Stimulated activated CD4-positive, alpha-beta T cell treated with anti-CD3 and anti-CD28 coated beads, Interleukin-12 subunit alpha, Interleukin-12 subunit beta, amount 100 ng/mL, for 4 hours (primary cell): ENCODE results near the gene PIAS4.

Source experiments
- DNase-seq: peaks from one replicate; pipeline ENCODE4 v3.0.0-alpha.2; 2020

PIAS4 gene

DNA sequence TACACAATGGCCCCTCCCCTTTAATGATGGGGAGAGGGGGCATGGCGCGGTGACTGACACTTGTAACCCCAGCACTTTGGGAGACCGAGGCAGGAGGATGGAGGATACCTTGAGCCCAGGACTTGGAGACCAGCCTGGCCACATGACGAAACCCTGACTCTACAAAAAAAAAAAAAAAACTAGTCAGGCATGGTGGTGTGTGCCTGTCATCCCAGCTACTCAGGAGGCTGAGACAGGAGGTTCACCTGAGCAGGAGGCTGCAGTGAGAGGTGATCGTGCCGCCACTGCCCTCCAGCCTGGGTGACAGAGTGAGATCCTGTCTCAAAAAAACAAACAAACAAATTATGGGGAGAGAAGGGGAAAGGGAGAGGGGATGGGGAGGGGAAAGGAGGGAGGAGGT, 72.9 kb downstream of the PIAS4 start:
- no peak for DNase-seq

DNA sequence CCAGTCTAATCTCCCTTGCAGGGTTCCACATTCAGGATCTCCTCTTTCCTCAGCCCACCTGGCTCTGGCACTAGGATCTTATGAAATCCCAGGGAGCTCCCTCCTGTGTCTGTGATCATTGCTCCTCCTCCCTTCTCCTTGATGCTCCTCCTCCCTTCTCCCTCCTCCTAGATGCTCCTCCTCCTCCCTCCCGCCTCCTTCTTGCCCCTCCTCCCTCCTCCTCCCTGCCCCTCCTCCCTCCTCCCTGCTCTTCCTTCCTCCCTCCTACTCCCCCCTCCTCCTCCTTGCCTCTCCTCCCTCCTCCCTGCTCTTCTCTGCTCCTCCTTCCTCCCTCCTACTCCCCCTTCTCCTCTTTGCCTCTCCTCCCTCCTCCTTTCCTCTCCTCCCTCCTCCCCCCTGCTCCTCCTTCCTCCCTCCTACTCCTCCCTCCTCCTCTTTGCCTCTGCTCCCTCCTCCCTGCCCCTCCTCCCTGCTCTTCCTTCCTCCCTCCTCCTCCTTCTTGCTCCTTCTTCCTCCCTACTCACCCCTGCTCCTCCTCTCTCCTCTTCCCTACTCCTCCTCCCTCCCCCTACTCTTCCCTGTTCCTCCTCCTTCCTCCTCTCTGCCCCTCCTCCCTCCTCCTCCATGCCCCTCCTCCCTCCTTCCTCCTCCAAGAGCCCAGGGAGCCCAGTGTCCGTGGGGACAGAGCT, 74.0 kb downstream of the PIAS4 start:
- no peak for DNase-seq

DNA sequence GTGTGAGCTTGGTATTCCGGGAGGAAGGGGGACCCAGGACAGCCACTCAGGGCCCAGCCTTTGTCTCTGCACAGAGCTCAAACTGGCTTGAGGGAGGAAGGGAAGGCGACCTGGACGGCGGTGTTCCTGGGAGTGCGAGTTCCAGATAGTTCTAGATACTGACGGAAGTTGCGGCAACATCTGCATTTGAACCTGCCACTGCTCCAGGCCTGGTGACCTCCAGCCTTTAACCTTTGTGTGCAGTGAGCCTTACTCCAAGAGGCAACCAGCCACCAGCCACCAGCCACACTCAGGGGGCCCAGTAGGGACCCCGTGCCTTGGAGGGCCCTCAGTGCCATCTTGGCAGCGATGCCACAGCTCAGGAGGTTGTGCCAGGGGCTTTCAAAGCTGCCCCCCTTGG, 74.6 kb downstream of the PIAS4 start:
- DNase-seq = no peak

DNA sequence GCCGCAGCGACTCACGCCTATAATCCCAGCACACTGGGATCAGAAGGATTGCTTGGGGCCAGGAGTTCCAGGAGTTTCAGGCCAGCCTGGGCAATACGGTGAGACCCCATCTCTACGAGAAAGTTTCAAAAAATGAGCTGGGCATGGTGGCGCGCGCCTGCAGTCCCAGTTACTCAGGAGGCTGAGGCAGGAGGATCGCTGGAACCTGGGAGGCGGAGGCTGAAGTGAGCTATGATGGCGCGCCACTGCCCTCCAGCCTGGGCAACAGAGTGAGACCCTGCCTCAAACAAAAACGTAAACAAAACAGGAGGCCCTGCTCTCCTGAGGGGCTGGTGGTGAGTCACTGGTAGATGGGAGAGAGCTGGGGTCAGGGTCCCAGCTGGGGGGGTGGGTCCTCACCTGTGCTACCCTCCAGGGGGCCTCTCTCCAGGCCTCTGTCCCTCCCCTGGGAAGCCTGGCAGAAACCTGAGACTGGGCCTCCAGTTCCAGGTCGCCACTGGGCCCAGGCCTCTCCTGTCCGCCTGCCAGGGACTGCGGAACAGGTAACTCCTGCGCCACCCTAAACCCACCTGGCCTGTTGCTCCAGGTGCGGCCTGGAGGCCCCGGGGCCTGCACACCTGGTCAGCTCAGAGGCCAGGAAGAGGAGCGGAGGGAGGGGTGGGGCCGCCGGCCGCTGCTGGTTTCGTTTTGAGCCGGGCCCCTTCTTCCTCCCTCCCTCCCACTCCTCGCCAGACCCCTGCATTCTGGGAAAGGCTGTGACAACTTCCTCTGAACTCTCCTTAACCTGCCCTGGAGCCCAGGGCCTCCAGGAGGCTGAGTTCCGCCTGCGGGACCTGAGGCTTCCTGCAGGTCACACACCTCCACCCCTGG, 76.4 kb downstream of the PIAS4 start:
- DNase-seq = no peak

DNA sequence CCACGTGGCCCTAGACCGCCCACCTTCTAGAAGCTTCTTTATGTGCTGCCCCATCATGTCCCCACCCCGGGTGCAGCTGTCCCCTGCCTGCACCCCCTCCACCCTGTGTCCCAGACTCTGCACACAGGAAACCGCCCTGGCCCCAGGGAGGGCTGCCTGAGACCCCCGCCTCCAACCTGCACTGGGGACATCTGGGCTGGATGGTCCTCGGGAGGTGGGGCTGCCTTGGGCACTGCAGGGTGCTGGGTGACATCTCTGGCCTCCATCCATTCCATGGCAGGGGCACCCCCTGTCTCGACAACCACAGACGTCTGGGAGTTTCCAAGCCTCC, 77.0 kb downstream of the PIAS4 start:
- no peak for DNase-seq

DNA sequence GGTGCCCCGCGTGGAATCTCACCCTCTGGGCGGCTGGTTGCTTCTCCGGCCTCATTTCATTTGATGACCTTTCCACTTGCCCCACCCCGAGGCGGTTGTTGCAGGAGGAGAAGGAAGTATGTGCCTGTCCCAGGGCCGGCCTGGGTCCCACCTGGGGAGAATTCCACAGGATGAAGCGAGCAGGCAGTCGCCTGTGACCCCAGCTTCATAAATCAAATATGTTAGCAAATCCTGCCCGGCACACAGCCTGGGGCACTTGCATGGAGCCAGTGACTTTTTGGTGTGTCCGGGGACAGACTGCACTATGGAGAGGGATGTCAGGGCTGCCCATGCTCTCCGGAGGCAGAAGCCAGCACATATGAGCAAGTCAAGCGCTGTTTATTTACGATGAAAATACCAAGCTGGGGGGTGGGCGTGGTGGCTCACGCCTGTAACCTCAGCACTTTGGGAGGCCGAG, 78.9 kb downstream of the PIAS4 start:
- DNase-seq = no peak

DNA sequence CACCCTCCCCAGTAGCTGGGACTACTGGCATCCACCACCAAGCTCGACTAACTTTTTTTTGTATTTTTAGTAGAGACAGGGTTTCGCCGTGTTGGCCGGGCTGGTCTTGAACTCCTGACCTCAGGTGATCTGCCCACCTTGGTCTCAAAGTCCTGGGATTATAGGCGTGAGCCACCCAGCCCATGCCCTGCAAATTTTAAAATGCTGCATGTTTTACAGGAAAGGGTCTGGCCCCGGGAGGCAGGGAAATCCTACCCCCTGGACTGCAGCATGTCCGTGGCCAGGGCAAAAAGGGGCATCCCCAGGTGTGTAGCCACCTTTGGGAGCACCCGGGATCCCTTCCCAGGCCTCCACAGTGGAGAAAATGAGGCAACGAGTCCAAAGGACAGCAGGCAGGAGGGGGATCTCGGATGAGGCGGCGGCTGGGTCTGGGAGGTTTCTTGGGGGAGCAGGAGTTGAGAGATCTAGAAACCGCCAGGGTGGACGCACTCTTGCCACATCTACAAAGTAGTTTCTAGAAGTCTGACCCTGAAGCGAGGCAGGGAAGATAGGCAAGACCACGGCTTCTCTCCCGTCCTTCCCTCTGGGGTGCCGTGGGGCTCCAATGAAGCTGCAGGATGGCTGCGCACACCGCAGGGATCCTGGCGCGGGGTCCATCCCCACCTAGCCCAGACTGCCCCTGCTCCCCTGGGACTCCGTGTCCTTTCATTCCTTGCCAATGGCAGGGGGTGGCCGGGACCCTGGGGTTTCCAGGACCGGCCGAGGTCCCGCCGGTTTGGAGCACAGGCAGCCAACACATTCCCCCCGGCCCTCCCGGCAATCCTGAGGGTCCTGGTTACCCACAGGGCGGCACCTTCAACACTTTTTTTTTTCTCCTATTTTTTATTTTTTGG, 80.5 kb downstream of the PIAS4 start:
- DNase-seq = no peak

DNA sequence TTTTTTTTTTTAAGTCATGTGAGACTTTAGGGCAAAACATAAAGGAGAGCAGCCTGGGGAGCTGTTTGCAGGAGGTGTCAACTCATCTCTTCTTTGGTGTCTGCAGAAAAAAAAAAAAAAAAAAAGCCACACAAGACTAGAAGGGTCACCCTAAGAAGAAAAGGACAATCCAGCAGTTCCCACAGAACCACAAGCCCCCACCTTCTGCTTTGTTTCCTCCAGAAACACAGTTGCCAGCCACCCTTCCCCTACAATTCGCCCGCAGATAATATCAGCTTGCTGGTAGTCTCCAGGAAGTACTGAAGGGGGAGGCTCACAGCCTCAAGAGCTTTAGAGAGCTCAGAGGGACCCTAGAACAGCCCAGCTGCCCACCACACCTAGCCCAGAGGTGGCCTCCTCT, 81.4 kb downstream of the PIAS4 start:
- no peak for DNase-seq
